ENCODE measurements around the gene TM9SF3.

DNA sequence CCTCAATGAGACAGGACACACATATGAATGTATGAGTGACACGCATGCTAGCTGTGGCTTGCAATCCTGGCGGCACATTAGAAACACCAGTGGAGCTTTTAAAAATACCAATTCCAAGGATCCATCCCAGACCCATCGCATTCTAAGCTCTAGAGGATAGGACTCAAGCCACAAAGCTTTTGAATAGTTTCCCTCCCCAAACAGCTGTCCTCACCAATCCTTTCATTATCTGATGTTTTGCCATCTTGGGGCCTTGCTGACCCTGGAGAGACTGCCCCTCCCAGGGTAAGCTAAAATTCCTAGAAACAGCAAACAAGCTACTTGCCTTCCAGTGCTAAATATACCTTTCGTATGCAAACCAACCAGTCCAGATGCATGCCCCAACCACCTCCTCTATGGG lies 8.9 kb upstream of the TM9SF3 start:
- TF ChIP-seq, protein P1, sequence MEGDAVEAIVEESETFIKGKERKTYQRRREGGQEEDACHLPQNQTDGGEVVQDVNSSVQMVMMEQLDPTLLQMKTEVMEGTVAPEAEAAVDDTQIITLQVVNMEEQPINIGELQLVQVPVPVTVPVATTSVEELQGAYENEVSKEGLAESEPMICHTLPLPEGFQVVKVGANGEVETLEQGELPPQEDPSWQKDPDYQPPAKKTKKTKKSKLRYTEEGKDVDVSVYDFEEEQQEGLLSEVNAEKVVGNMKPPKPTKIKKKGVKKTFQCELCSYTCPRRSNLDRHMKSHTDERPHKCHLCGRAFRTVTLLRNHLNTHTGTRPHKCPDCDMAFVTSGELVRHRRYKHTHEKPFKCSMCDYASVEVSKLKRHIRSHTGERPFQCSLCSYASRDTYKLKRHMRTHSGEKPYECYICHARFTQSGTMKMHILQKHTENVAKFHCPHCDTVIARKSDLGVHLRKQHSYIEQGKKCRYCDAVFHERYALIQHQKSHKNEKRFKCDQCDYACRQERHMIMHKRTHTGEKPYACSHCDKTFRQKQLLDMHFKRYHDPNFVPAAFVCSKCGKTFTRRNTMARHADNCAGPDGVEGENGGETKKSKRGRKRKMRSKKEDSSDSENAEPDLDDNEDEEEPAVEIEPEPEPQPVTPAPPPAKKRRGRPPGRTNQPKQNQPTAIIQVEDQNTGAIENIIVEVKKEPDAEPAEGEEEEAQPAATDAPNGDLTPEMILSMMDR (IDR thresholded peaks at IDR 0.05), result no peak
- TF ChIP-seq POLR2AphosphoS5 (IDR thresholded peaks at IDR 0.05) (no peak), POLR2A (IDR thresholded peaks at IDR 0.05) (no peak)

Measured in breast epithelium (tissue), 3 donors.